ENCODE measurements around the gene CAPZB.

The CAPZB gene

GRCh38 chr1:19454265-19455146 is 30.8 kb downstream of the CAPZB start:
- H3K4me3 Mint-ChIP-seq, result peak overlapping the region; percentile 36
- peak; percentile 46 for ATAC-seq

DNA sequence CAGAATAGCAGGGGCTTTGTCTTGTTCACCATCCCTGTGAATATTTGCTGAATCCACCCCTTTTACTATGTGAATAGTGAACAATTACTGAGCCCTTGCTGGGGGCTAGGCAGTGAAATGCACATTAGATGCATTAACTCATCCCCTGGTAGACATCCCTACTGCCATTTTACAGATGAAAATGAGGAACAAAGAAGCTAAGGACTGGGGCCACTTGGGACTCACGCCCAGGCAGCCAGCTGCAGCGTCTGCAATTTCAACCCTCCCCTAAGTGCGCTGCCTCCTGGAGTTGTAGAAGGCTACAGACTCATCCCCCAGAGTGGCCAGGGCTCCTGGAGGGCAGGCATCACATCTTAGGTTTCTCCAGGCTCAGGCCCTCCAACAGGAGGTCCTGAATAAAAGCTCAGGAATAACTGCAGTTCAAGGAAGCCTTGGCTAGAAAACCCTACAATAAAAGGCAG is 31.6 kb downstream of the CAPZB start:
- ATAC-seq (no peak), DNase-seq (no peak)
- Mint-ChIP-seq H3K4me1 (peaks cover 92% of the 10 kb centered on the region), H3K27ac (peak overlapping the region; percentile 83), H3K36me3 (ENCODE audit: low read depth) (peaks cover 13% of the 10 kb centered on the region), H3K27me3 (no peaks in the 10 kb centered on the region), H3K9me3 (no peaks in the 10 kb centered on the region), H3K4me3 (no peak overlapping the region)

More at GRCh38 chr1:19454265-19455146, 30.8 kb downstream of the CAPZB start:
- peaks cover 92% of the 10 kb centered on the region for H3K4me1 Mint-ChIP-seq
- peak overlapping the region; percentile 83 for H3K27ac Mint-ChIP-seq
- DNase-seq, result no peak
- H3K27me3 Mint-ChIP-seq, result no peaks in the 10 kb centered on the region
- H3K36me3 Mint-ChIP-seq (ENCODE audit: low read depth), result peaks cover 6% of the 10 kb centered on the region
- H3K9me3 Mint-ChIP-seq, result no peaks in the 10 kb centered on the region

DNA sequence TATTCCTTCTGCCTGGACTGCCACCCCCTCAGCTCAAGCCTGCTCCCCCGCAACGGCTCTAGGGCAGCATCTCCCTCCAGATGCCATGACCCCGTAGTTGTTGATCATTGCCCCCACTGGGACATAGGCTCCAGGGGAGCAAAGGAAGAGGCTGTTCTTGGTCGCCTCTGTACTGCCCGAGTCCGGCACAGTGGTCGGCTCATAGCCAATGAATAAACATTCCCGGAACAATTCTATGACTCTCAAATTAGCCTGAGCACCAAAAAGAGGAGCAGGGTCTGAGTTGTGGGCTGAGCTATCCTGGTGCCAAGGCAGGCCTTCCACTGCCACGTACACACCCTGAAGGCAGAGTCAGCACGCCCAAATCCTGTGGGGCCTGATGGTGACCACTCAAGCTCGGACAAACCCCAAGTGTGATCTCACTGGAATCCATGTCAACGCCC is 33.1 kb downstream of the CAPZB start:
- Mint-ChIP-seq H3K27me3 (no peaks in the 10 kb centered on the region), H3K36me3 (ENCODE audit: low read depth) (peaks cover 17% of the 10 kb centered on the region), H3K4me3 (no peak overlapping the region), H3K27ac (peak overlapping the region; percentile 63), H3K4me1 (peaks cover 94% of the 10 kb centered on the region), H3K9me3 (no peaks in the 10 kb centered on the region)
- no peak for ATAC-seq
- no peak for DNase-seq

DNA sequence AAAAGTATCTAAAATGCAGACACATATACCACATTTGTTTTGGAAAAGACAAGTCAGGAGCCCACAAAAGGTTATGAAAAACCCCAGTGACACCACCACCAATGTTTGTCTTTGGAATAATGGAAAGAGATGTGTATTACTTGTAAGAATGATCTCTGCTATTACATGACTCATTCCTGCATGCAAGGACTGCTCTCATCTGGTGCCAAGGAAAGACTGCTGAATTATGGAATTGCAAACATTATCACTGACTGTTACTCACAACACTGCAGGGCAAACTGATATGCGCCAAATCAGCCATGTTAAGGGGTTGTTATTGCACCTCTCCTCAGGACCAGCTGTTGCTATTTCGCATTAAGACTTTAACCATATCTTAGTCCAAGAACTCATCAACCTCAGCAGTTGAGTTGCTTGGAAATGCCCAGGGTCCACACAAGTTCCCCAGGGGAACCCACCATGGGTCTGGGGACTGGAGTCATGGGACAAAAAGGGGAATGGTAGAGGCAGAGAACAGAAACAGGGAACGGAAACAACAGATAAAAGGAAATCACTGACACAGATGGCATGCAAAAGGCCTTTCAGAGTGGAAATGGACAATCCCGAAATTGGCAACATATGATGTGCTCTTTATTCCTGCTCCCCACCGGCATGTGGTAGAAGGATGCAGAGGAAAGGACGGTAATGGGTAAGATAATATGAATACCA is 34.4 kb downstream of the CAPZB start:
- peak overlapping the region; percentile 93 for H3K27ac Mint-ChIP-seq
- peak overlapping the region; percentile 35 for H3K4me3 Mint-ChIP-seq
- ATAC-seq (peak; percentile 49), DNase-seq (no peak)
- peaks cover 95% of the 10 kb centered on the region for H3K4me1 Mint-ChIP-seq
- H3K36me3 Mint-ChIP-seq (ENCODE audit: low read depth), result peaks cover 21% of the 10 kb centered on the region
- H3K27me3 Mint-ChIP-seq, result no peaks in the 10 kb centered on the region
- no peaks in the 10 kb centered on the region for H3K9me3 Mint-ChIP-seq

- Mint-ChIP-seq H3K27me3 (no peaks in the 10 kb centered on the region), H3K36me3 (ENCODE audit: low read depth) (peaks cover 26% of the 10 kb centered on the region), H3K4me3 (peak overlapping the region; percentile 59), H3K9me3 (no peaks in the 10 kb centered on the region), H3K4me1 (peaks cover 95% of the 10 kb centered on the region), H3K27ac (peak overlapping the region; percentile 93)
- ATAC-seq (no peak), DNase-seq (no peak)
Measured at GRCh38 chr1:19449454-19450228, 35.7 kb downstream of the CAPZB start.

DNA sequence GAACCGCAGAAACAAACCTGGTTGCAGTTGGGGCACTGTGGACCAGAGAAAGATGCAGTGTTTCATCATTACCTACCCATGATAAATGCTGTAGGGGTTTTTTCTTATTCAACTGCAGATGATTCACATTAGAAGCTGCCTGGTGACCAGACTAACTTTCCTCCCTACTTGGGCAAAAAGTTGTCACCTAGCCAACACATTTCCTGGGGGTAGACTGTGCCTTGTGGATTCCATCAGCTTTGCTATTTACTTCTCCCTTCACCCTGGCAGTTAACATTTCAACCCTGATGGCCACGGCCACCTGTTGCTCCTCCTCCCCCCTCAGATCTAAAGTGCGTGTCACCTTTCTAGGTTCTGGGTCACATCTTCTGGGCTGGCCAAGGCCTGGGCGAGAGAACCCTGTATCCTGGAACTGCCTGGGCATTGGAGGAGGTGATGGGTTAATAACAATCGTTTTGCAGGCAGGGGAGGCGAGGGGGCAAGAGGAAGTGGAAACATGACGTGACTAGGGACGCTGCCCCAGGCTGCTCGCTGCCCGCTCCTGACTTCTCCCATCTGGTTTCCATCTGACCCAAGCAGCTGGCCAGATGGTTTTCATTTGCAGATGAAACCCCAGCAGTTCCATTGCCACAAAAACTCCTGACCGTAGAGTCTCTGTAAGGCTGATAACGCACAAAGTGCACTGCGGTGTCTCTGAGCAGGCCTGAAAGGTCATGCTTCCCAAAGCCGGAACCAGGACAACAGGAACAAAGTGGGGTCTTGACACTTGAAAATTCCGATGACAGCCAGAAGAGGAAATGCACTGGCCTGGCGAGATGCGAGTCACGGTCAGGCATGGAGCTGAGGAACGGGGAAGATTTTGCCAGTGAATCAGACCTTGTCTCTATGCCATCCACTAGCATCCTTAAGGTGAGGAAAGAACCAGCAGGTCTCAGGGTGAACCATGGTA is 36.6 kb downstream of the CAPZB start:
- Mint-ChIP-seq H3K4me1 (peaks cover 91% of the 10 kb centered on the region), H3K27me3 (no peaks in the 10 kb centered on the region), H3K9me3 (no peaks in the 10 kb centered on the region), H3K36me3 (ENCODE audit: low read depth) (peaks cover 26% of the 10 kb centered on the region), H3K27ac (peak overlapping the region; percentile 93), H3K4me3 (peak overlapping the region; percentile 59)
- DNase-seq (peak; percentile 41), ATAC-seq (peak; percentile 85)

GRCh38 chr1:19447550-19447949 is 37.8 kb downstream of the CAPZB start:
- Mint-ChIP-seq H3K27ac (peak overlapping the region; percentile 93), H3K27me3 (no peaks in the 10 kb centered on the region), H3K36me3 (ENCODE audit: low read depth) (peaks cover 25% of the 10 kb centered on the region), H3K9me3 (no peaks in the 10 kb centered on the region), H3K4me1 (peaks cover 93% of the 10 kb centered on the region), H3K4me3 (peak overlapping the region; percentile 59)
- DNase-seq (no peak), ATAC-seq (no peak)

DNA sequence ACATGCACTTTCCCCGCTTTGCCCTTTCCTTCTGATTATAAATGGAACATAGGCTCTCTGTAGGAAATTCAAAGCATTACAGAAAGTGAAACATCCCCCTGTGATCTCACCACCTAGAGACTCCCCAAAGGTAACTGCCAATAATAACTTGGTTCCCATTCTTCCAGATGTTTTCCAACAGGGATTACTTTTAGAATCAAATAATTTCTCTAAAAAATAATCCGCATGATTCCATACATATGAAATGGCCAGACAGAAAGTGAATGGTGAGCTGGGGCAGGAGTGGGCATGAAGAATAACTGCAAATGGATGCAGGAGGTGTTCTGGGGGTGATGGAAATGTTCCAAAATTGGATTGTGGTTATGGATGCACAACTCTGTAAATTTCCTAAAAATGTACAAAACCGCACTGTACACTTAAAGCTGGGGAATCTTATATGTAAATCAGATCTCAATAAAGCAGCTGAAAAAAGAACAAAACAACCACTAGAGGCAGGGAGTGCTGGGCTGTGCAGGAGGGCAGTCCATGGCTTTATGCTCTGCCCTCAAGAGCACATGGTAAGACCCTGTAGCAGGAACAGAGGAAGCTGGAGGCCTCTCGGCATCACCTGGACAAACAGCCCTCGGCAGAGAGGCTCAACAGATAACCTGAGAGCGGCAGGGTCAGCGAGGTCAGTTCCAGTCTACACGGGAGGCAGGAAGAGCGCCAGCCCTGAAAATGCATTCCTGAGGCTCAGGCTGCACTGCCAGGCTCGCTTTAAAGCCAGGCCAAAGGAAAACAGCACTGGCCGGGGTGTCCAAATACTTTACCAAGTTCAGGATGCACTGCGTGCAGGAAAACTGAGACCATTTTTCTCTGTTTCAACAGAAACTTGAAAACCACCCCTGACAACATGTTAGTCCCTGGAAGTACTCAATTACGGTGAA is 39.7 kb downstream of the CAPZB start:
- no peaks in the 10 kb centered on the region for H3K27me3 Mint-ChIP-seq
- DNase-seq (no peak), ATAC-seq (no peak)
- H3K4me1 Mint-ChIP-seq, result peaks cover 90% of the 10 kb centered on the region
- peak overlapping the region; percentile 33 for H3K4me3 Mint-ChIP-seq
- H3K36me3 Mint-ChIP-seq (ENCODE audit: low read depth), result peaks cover 26% of the 10 kb centered on the region
- H3K9me3 Mint-ChIP-seq, result no peaks in the 10 kb centered on the region
- H3K27ac Mint-ChIP-seq, result peak overlapping the region; percentile 88

GRCh38 chr1:19444296-19445021 is 40.9 kb downstream of the CAPZB start:
- H3K27ac Mint-ChIP-seq, result peak overlapping the region; percentile 88
- ATAC-seq (no peak), DNase-seq (no peak)
- H3K27me3 Mint-ChIP-seq, result no peaks in the 10 kb centered on the region
- H3K9me3 Mint-ChIP-seq, result no peaks in the 10 kb centered on the region
- H3K4me1 Mint-ChIP-seq, result peaks cover 90% of the 10 kb centered on the region
- H3K4me3 Mint-ChIP-seq, result no peak overlapping the region
- H3K36me3 Mint-ChIP-seq (ENCODE audit: low read depth), result peaks cover 25% of the 10 kb centered on the region

DNA sequence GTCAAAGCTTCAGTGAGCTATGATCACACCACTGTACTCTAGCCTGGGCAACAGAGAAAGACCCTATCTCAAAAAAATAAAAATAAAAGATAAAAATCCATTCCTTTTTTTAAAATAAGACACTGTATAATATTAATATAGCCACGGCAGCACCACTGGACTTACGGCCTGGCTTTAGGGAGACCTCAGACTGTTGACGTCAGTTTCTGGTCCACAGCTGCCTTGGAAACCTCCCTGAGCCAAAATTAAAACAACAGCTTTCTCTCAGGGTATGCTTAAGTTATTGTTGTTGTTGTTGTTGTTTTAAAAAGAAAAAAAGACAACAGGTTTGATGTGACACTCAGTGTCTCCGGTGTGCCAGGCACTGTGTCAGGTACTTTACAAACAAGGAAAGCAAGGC is 42.0 kb downstream of the CAPZB start:
- ATAC-seq, result no peak
- H3K27ac Mint-ChIP-seq, result no peak overlapping the region
- peaks cover 15% of the 10 kb centered on the region for H3K36me3 Mint-ChIP-seq (ENCODE audit: low read depth)
- no peaks in the 10 kb centered on the region for H3K27me3 Mint-ChIP-seq
- no peaks in the 10 kb centered on the region for H3K9me3 Mint-ChIP-seq
- H3K4me3 Mint-ChIP-seq, result no peak overlapping the region
- DNase-seq, result no peak
- peaks cover 87% of the 10 kb centered on the region for H3K4me1 Mint-ChIP-seq

- ATAC-seq (no peak), DNase-seq (no peak)
- H3K4me1 Mint-ChIP-seq, result peaks cover 83% of the 10 kb centered on the region
- no peaks in the 10 kb centered on the region for H3K9me3 Mint-ChIP-seq
- H3K27me3 Mint-ChIP-seq, result no peaks in the 10 kb centered on the region
- peaks cover 16% of the 10 kb centered on the region for H3K36me3 Mint-ChIP-seq (ENCODE audit: low read depth)
- peak overlapping the region; percentile 63 for H3K27ac Mint-ChIP-seq
- no peak overlapping the region for H3K4me3 Mint-ChIP-seq
Measured at GRCh38 chr1:19442154-19443096, 42.9 kb downstream of the CAPZB start.
